ENCODE data around the gene CHMP2A.
"Not testable (repeated sequence)": the region's sequence is repeated elsewhere in the genome, so short reads cannot be mapped to it uniquely, and the experiment has no call there.

Gene CHMP2A

GRCh38 chr19:58511353-58512208 lies 43.3 kb downstream of the CHMP2A start, which contains the start of gene SLC27A5:
TSS of gene SLC27A5 (minus strand) at chr19:58511992. CDS start at chr19:58511955, 37 bp downstream.
- TF ChIP-seq, protein P1, sequence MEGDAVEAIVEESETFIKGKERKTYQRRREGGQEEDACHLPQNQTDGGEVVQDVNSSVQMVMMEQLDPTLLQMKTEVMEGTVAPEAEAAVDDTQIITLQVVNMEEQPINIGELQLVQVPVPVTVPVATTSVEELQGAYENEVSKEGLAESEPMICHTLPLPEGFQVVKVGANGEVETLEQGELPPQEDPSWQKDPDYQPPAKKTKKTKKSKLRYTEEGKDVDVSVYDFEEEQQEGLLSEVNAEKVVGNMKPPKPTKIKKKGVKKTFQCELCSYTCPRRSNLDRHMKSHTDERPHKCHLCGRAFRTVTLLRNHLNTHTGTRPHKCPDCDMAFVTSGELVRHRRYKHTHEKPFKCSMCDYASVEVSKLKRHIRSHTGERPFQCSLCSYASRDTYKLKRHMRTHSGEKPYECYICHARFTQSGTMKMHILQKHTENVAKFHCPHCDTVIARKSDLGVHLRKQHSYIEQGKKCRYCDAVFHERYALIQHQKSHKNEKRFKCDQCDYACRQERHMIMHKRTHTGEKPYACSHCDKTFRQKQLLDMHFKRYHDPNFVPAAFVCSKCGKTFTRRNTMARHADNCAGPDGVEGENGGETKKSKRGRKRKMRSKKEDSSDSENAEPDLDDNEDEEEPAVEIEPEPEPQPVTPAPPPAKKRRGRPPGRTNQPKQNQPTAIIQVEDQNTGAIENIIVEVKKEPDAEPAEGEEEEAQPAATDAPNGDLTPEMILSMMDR (IDR thresholded peaks at IDR 0.05; ENCODE audit: control insufficient read depth, extremely low read depth, insufficient read depth): no peak
- no peak within 1 kb of the TSS for H3K4me3 ChIP-seq (ENCODE audit: low read depth, low read length)
- no peak for DNase-seq (ENCODE audit: low read depth)

DNA sequence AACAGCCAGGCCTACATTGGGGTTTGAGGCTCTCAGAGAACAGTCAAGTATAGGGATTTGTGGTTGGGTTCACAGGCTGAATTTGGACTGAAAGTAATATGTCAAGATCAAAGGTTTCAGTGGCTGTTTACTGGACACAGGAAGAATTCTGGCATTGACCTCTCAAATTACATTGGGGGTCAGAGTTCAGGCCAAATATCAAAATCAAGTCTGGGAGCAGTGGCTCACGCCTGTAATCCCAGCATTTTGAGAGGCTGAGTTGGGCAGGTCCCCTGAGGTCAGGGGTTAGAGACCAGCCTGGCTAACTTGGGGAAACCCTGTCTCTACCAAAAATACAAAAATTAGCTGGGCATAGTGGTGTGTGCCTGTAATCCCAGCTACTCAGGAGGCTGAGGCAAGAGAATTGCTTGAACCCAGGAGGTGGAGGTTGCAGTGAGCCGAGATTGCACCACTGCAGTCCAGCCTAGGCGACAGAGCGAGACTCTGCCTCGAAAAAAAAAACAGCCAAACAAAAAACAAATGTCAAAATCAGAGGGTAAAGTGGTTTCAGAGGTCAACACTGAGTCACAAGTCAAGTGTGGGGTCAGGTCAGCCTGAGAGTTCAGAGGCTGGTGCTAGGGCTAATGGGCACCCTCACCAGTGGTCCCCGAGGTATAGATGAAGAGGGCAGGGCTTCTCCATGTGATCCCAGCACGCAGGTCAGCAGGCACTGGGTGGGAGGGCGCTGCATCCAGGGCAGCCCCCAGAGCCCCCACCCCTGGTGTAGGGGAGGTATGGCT lies 44.6 kb downstream of the CHMP2A start:
- DNase-seq (ENCODE audit: low read depth): no peak
- no peak overlapping the region for H3K4me3 ChIP-seq (ENCODE audit: low read depth, low read length)
- TF ChIP-seq, protein P1 (IDR thresholded peaks at IDR 0.05; ENCODE audit: control insufficient read depth, extremely low read depth, insufficient read depth): no peak

GRCh38 chr19:58509731-58510083 lies 45.2 kb downstream of the CHMP2A start:
- no peak overlapping the region for H3K4me3 ChIP-seq (ENCODE audit: low read depth, low read length)
- TF ChIP-seq, protein P1 (IDR thresholded peaks at IDR 0.05; ENCODE audit: control insufficient read depth, extremely low read depth, insufficient read depth): no peak
- no peak for DNase-seq (ENCODE audit: low read depth)

GRCh38 chr19:58507602-58508223 lies 47.2 kb downstream of the CHMP2A start:
- H3K4me3 ChIP-seq (ENCODE audit: low read depth, low read length); DNase-seq (ENCODE audit: low read depth): not testable (repeated sequence)
